SU-DHL-6 (cell line): ENCODE data around the gene PGLYRP2.
"Not testable (repeated sequence)": the region's sequence is repeated elsewhere in the genome, so short reads cannot be mapped to it uniquely, and the experiment has no call there.

Experiments
- H2AFZ ChIP-seq: fragments of 200-600 bp; sonication (generic); 2 replicates; pipeline ENCODE4 v1.6.1; 2014; ENCODE audit warnings: low read depth, mild to moderate bottlenecking, moderate library complexity, mixed read lengths, antibody characterized with exemption, low read length; ENCODE audit not compliant: severe bottlenecking
- H3F3A ChIP-seq: fragments of 200-600 bp; shearing (Covaris generic); 2 replicates; pipeline ENCODE4 v1.6.0; 2016; ENCODE audit warnings: antibody characterized with exemption, mild to moderate bottlenecking; ENCODE audit not compliant: insufficient read depth
- H3K27ac ChIP-seq: fragments of 200-600 bp; sonication (generic); 2 replicates; pipeline ENCODE4 v1.5.1; 2016; ENCODE audit warnings: low read depth, mild to moderate bottlenecking, low read length, moderate library complexity, mixed read lengths
- H3K27me3 ChIP-seq: fragments of 200-600 bp; sonication (generic), shearing (Covaris generic); 2 replicates; pipeline ENCODE4 v1.6.0; 2014; ENCODE audit warnings: mild to moderate bottlenecking, low read length
- H3K36me3 ChIP-seq: fragments of 200-600 bp; sonication (generic); 2 replicates; pipeline ENCODE4 v1.6.1; 2014; ENCODE audit warnings: mild to moderate bottlenecking, low read length, mixed read lengths
- H3K4me2 ChIP-seq: fragments of 300-600, 200-600 bp; shearing (Covaris generic), sonication (generic); 2 replicates; pipeline ENCODE4 v1.6.0; 2014; ENCODE audit warnings: low read length, low read depth, mild to moderate bottlenecking; ENCODE audit not compliant: poor library complexity, severe bottlenecking
- H3K4me3 ChIP-seq: fragments of 200-600 bp; sonication (generic); 2 replicates; pipeline ENCODE4 v1.5.1; 2014; ENCODE audit warnings: antibody characterized with exemption, low read length, mild to moderate bottlenecking, mixed read lengths; ENCODE audit not compliant: insufficient read depth, poor library complexity, severe bottlenecking
- H3K79me2 ChIP-seq: fragments of 200-600 bp; sonication (generic); 2 replicates; pipeline ENCODE4 v1.6.1; 2014; ENCODE audit warnings: mild to moderate bottlenecking, low read length, moderate library complexity; ENCODE audit not compliant: insufficient read depth
- H3K9ac ChIP-seq: fragments of 200-600 bp; sonication (generic); 2 replicates; pipeline ENCODE4 v1.7.0; 2014; ENCODE audit warnings: mild to moderate bottlenecking, low read length
- H3K9me2 ChIP-seq: fragments of 200-600 bp; sonication (generic); replicated peaks from 2 replicates; pipeline ENCODE4 v1.6.1; 2014; ENCODE audit warnings: low read length; ENCODE audit not compliant: insufficient read depth
- H3K9me3 ChIP-seq: fragments of 200-600 bp; sonication (generic); 2 replicates; pipeline ENCODE4 v1.6.1; 2014; ENCODE audit warnings: low read length, mixed read lengths; ENCODE audit not compliant: insufficient read depth
- H4K20me1 ChIP-seq: fragments of 200-600 bp; sonication (generic); 2 replicates; pipeline ENCODE4 v1.6.1; 2014; ENCODE audit warnings: low read depth, mild to moderate bottlenecking, antibody characterized with exemption, low read length, moderate library complexity, mixed read lengths
- CTCF ChIP-seq: fragments of 200-600 bp; sonication (generic); IDR thresholded peaks from one replicate; pipeline ENCODE4 v1.5.1; 2017; ENCODE audit warnings: antibody characterized with exemption, mild to moderate bottlenecking, low read length, moderate library complexity; ENCODE audit not compliant: insufficient read depth, poor library complexity, severe bottlenecking
- EZH2phosphoT487 ChIP-seq: fragments of 200-600 bp; sonication (generic), shearing (Covaris generic); conservative IDR thresholded peaks from 2 replicates; pipeline ENCODE4 v1.6.1; 2018; ENCODE audit warnings: mild to moderate bottlenecking, antibody characterized with exemption, low read length, moderate library complexity, mixed read lengths

Gene PGLYRP2

GRCh38 chr19:15517778-15518177 is 38.5 kb upstream of the PGLYRP2 start:
- no peaks in the 10 kb centered on the region for H3K36me3 ChIP-seq
- H3K79me2 ChIP-seq, result no peaks in the 10 kb centered on the region
- H3K4me3 ChIP-seq, result no peak overlapping the region

GRCh38 chr19:15516363-15516762 is 37.1 kb upstream of the PGLYRP2 start:
- H3K36me3 ChIP-seq, result no peaks in the 10 kb centered on the region
- H3K79me2 ChIP-seq, result no peaks in the 10 kb centered on the region
- H3K9me2 ChIP-seq, result no peaks in the 10 kb centered on the region
- TF ChIP-seq EZH2phosphoT487 (no peak), CTCF (no peak)
- H3F3A ChIP-seq, result no peaks in the 10 kb centered on the region
- H3K27ac ChIP-seq, result no peak overlapping the region
- H3K9ac ChIP-seq, result no peak overlapping the region
- H3K4me2 ChIP-seq, result no peak overlapping the region
- no peaks in the 10 kb centered on the region for H3K27me3 ChIP-seq
- no peaks in the 10 kb centered on the region for H4K20me1 ChIP-seq
- 0 out of 2 replicates have a peak, but pooled peaks cover 5% of the 10 kb centered on the region for H3K9me3 ChIP-seq
- no peak overlapping the region for H3K4me3 ChIP-seq
- no peak overlapping the region for H2AFZ ChIP-seq

More at GRCh38 chr19:15517778-15518177, 38.5 kb upstream of the PGLYRP2 start:
- H3K27me3 ChIP-seq, result no peaks in the 10 kb centered on the region
- H3K9me3 ChIP-seq, result 0 out of 2 replicates have a peak, but pooled peaks cover 5% of the 10 kb centered on the region
- no peak overlapping the region for H3K27ac ChIP-seq
- no peak overlapping the region for H3K4me2 ChIP-seq
- no peak overlapping the region for H2AFZ ChIP-seq
- no peaks in the 10 kb centered on the region for H3K9me2 ChIP-seq
- H4K20me1 ChIP-seq, result no peaks in the 10 kb centered on the region
- H3K9ac ChIP-seq, result no peak overlapping the region
- TF ChIP-seq CTCF (no peak), EZH2phosphoT487 (no peak)
- no peaks in the 10 kb centered on the region for H3F3A ChIP-seq

GRCh38 chr19:15515227-15515625 is 35.9 kb upstream of the PGLYRP2 start:
- H3K36me3 ChIP-seq, H4K20me1 ChIP-seq, H3K27ac ChIP-seq, H3K27me3 ChIP-seq, H3K9me2 ChIP-seq, H3K9me3 ChIP-seq, H2AFZ ChIP-seq, H3K79me2 ChIP-seq, H3K9ac ChIP-seq, H3F3A ChIP-seq, H3K4me2 ChIP-seq, H3K4me3 ChIP-seq: not testable (repeated sequence)

GRCh38 chr19:15511671-15512424 is 32.5 kb upstream of the PGLYRP2 start:
- Histone ChIP-seq H3K9ac (no peak overlapping the region), H3K36me3 (no peaks in the 10 kb centered on the region), H3K9me2 (no peaks in the 10 kb centered on the region), H4K20me1 (no peaks in the 10 kb centered on the region), H3K9me3 (0 out of 2 replicates have a peak, but pooled peaks cover 5% of the 10 kb centered on the region), H3K79me2 (no peaks in the 10 kb centered on the region), H3K27me3 (no peaks in the 10 kb centered on the region), H3K4me3 (no peak overlapping the region), H3F3A (no peaks in the 10 kb centered on the region), H3K27ac (no peak overlapping the region), H3K4me2 (no peak overlapping the region), H2AFZ (no peak overlapping the region)
- TF ChIP-seq CTCF (no peak), EZH2phosphoT487 (no peak)
